Femur (tissue), 1 donor: Measurements from ENCODE around the gene SNTB2.

Experiments used
- DNase-seq: peaks from one replicate; pipeline ENCODE4 v3.0.0-alpha.2; 2017

SNTB2 gene

GRCh38 chr16:69349536-69349935, 162.6 kb downstream of the SNTB2 start:
- DNase-seq: no peak

DNA sequence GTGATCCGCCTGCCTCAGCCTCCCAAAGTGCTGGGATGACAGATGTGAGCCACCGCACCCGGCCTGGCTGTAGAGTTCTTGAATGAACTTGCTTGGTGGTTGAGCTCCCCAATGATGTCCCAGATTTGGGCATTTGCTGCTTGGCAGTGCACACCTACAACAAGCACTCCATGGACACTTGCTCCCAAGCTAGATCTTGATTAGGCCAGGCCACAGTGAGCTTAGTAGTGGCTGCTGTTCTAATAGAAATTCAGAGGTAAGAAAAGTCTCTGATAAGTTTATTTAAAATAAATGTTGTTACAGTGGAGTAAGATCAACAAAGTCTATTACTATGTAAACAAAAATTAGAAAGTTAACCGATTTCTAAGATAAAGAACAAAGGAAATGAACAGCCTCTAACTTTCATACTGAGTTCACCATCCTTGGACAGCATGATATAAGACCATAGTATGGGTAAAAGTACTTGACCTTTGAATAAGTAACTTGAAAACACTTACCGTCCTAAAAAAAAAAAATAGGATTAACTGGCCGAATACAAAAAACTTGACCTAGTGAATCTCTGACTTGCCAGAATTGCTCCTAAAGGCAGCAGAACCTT, 163.7 kb downstream of the SNTB2 start:
- no peak for DNase-seq

GRCh38 chr16:69351309-69352027, 164.5 kb downstream of the SNTB2 start, which contains the start of gene TMED6:
Gene TMED6 (minus strand): TSS chr16:69351786. CDS start chr16:69351753, 33 bp downstream.
- no peak for DNase-seq
